Kidney (tissue), 14 donors: ENCODE results near the gene RAD51B. TPM values are rescaled to one million over a fixed set of nuclear protein-coding genes. Genes with fewer than 3 reads are reported as not detected.

Experiments used
- DNase-seq, 5 donors: peaks; one replicate each; pipeline ENCODE4 v3.0.0-alpha.2; 2013 to 2020
- FAIRE-seq: peaks from 2 replicates; lab custom pipeline; 2012; peaks lifted over from hg19 to GRCh38; lab: Jason Lieb, UNC
- H3K27ac ChIP-seq, 2 donors: one replicate each; pipeline ENCODE4 v1.7.0; 2013; ENCODE audit warnings: low read depth in 2 of 2, low read length in 2 of 2, inconsistent platforms in 1 of 2
- H3K27me3 ChIP-seq: one replicate; pipeline ENCODE4 v1.7.1; 2013; ENCODE audit warnings: low read length, inconsistent platforms; ENCODE audit not compliant: control insufficient read depth, insufficient read depth
- H3K36me3 ChIP-seq, 3 donors: one replicate each; pipeline versions ENCODE4 v1.7.0 to v1.7.1; 2013; ENCODE audit warnings: low read length in 3 of 3, control low read depth in 1 of 3, inconsistent platforms in 1 of 3; ENCODE audit not compliant: insufficient read depth in 3 of 3, control insufficient read depth in 2 of 3
- H3K4me1 ChIP-seq, 3 donors: one replicate each; pipeline versions ENCODE4 v1.7.0 to v1.7.1; 2013; ENCODE audit warnings: low read length in 3 of 3, inconsistent platforms in 1 of 3, low read depth in 1 of 3; ENCODE audit not compliant: control insufficient read depth in 2 of 3, insufficient read depth in 2 of 3
- H3K4me3 ChIP-seq, 3 donors: one replicate each; pipeline versions ENCODE4 v1.7.0 to v1.8.1; 2013; ENCODE audit warnings: low read length in 3 of 3, control low read depth in 1 of 3, inconsistent platforms in 1 of 3
- H3K9ac ChIP-seq, 3 donors: one replicate each; pipeline versions ENCODE4 v1.7.0 to v1.7.1; 2013; ENCODE audit warnings: low read length in 3 of 3, control low read depth in 1 of 3, inconsistent platforms in 1 of 3
- H3K9me3 ChIP-seq, 3 donors: one replicate each; pipeline versions ENCODE4 v1.7.0 to v1.7.1; 2013; ENCODE audit warnings: low read length in 3 of 3, control low read depth in 1 of 3, inconsistent platforms in 1 of 3; ENCODE audit not compliant: control insufficient read depth in 2 of 3, insufficient read depth in 1 of 3
- CTCF ChIP-seq: IDR thresholded peaks from 3 replicates; pipeline ENCODE4 v1.5.1; 2012; ENCODE audit warnings: mild to moderate bottlenecking, moderate library complexity, borderline replicate concordance; ENCODE audit not compliant: insufficient read depth; ENCODE audit errors: extremely low read depth
- intact Hi-C: fragments of 100-400 bp; cut with DNase I; formaldehyde crosslinking; loops from one replicate; pipeline ENCODE4 v1.11.1; 2022
- polyA plus RNA-seq: library from polyadenylated mRNA; stranded (reverse); fragments of 350-450 nt; fragmentation: Illumina TruSeq; extraction: RNeasy Lipid Tissue Mini Kit (QIAGEN cat#74804); gene quantifications from one replicate; pipeline ENCODE4 v1.2.3, GENCODE V29; 2014; ENCODE audit warnings: low read depth, low replicate concordance; ENCODE audit not compliant: insufficient read depth
- total RNA-seq: library from RNA; stranded (reverse); fragmentation: NEBNext Ultra II Directional; extraction: Animal tissue kit (Norgen Biotek cat#: 25700); gene quantifications from one replicate; pipeline ENCODE4 v1.2.1, GENCODE V29; 2021
- donor health status: control.
- donor health status: control.
- donor health status: control.
- donor health status: control.
- donor health status: control.
- donor health status: DM: yes; HTN: yes; CAD: no.
- donor health status: Normal renal cell carcinoma (clear cell type).

RAD51B gene
- total and polyA plus RNA-seq, 2 donors from 2014 or later: 6.9 to 18.0 TPM

- no peak for TF ChIP-seq CTCF
- DNase-seq (peak; percentile 46 to 88 (median 70)), FAIRE-seq (no peak)
- Histone ChIP-seq H3K9me3 (peaks cover 0 to 5% (median 0%) of the 10 kb centered on the region in 3 donors), H3K4me1 (peaks cover 6 to 15% (median 12%) of the 10 kb centered on the region in 3 donors), H3K9ac (no peak overlapping the region), H3K36me3 (no peaks in the 10 kb centered on the region), H3K27me3 (no peaks in the 10 kb centered on the region), H3K4me3 (no peak overlapping the region), H3K27ac (peak overlapping the region; percentile 52 to 59)
- intact Hi-C loops: no loop called here
Measured at GRCh38 chr14:68638141-68638999, 818.8 kb downstream of the RAD51B start.

- Histone ChIP-seq H3K4me1 (peaks cover 2 to 13% (median 12%) of the 10 kb centered on the region in 3 donors), H3K9me3 (peaks cover 0 to 5% (median 0%) of the 10 kb centered on the region in 3 donors), H3K4me3 (no peak overlapping the region), H3K27ac (peak overlapping the region; percentile 5 to 20), H3K36me3 (no peaks in the 10 kb centered on the region), H3K9ac (peak overlapping the region in 1 of 3 donors; percentile 15), H3K27me3 (no peaks in the 10 kb centered on the region)
- no peak for TF ChIP-seq CTCF
- DNase-seq: peak in 3 of 5 donors; percentile 11 to 47 (median 14)
- no peak for FAIRE-seq
- intact Hi-C loops: no loop called here
Measured at GRCh38 chr14:68639000-68639757, 819.6 kb downstream of the RAD51B start.

DNA sequence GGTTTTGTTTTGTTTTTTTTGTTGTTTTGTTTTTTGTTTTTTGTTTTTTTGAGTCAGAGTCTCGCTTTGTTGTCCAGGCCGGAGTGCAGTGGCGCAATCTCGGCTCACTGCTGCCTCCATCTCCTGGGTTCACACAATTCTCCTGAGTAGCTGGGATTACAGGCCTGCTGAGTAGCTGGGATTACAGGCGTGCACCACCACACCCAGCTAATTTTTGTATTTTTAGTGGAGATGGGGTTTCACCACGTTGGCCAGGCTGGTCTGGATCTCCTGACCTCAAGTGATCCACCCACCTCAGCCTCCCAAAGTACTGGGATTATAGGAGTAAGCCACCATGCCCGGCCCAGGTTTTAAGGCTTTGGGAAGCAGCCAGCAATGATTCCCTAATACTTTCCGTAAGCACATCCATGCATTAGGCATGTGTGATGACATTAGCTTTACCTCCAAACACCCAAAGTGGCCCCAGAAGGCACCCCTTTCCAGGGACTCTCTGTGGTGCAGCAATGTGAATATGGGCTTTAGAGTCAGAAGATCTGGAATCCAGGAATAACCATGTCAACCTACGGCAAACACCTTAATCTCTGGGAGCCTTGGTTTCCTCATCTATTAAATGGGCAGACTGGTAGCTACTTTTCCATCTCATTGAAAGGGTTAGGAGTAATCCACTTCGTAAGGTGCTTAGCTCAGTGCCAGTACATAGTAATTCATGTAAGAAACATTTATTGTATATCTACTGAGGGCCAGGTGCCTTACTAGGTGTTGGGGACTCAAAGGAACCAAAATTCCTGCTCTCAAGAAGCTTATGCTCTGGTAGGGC, 820.4 kb downstream of the RAD51B start:
- Histone ChIP-seq H3K27ac (no peak overlapping the region), H3K9ac (no peak overlapping the region), H3K27me3 (no peaks in the 10 kb centered on the region), H3K9me3 (peaks cover 0 to 5% (median 0%) of the 10 kb centered on the region in 3 donors), H3K4me3 (no peak overlapping the region), H3K4me1 (peaks cover 2 to 13% (median 12%) of the 10 kb centered on the region in 3 donors), H3K36me3 (no peaks in the 10 kb centered on the region)
- peak in 2 of 5 donors; percentile 24 to 40 for DNase-seq
- no peak for FAIRE-seq
- TF ChIP-seq CTCF: no peak
- intact Hi-C loops: no loop called here
